Measurements from ENCODE around the gene KDM4B.

- TF ChIP-seq EP300 (IDR thresholded peaks at IDR 0.05; ENCODE audit: borderline replicate concordance in 1 of 2, low read depth in 1 of 2, low read length in 1 of 2) (no peak), CTCF (IDR thresholded peaks at IDR 0.05) (no peak), GABPA (IDR thresholded peaks at IDR 0.05; ENCODE audit: low read depth) (no peak), MEF2A (IDR thresholded peaks at IDR 0.05; ENCODE audit: borderline replicate concordance, low read depth) (no peak), POLR2AphosphoS5 (IDR thresholded peaks at IDR 0.05; ENCODE audit: low read depth, low read length) (no peak), EZH2phosphoT487 (IDR thresholded peaks at IDR 0.05; ENCODE audit: borderline replicate concordance, low read depth) (no peak), JUND (IDR thresholded peaks at IDR 0.05) (no peak), FOXM1 (IDR thresholded peaks at IDR 0.05; ENCODE audit: low read depth) (no peak), MXI1 (IDR thresholded peaks at IDR 0.05; ENCODE audit: low read depth, low read length) (no peak), YY1 (IDR thresholded peaks at IDR 0.05; ENCODE audit: low read depth) (no peak), SIN3A (IDR thresholded peaks at IDR 0.05; ENCODE audit: borderline replicate concordance, low read depth, low read length) (no peak), GATA2 (CRISPR knock-in tag; IDR thresholded peaks at IDR 0.05) (no peak)
Measured at GRCh38 chr19:4984438-4984990, 15.6 kb downstream of the KDM4B start.
